GM19023 (cell line): Measurements from ENCODE around the gene CMTM4.
"Not testable (repeated sequence)": the region's sequence is repeated elsewhere in the genome, so short reads cannot be mapped to it uniquely, and the experiment has no call there.

Experiments used
- ATAC-seq: cut with Tn5 transposase; IDR thresholded peaks from one replicate; pipeline ENCODE4 v1.9.1; 2021; ENCODE audit warnings: mild to moderate bottlenecking, moderate library complexity; ENCODE audit not compliant: unreplicated experiment

CMTM4 gene

DNA sequence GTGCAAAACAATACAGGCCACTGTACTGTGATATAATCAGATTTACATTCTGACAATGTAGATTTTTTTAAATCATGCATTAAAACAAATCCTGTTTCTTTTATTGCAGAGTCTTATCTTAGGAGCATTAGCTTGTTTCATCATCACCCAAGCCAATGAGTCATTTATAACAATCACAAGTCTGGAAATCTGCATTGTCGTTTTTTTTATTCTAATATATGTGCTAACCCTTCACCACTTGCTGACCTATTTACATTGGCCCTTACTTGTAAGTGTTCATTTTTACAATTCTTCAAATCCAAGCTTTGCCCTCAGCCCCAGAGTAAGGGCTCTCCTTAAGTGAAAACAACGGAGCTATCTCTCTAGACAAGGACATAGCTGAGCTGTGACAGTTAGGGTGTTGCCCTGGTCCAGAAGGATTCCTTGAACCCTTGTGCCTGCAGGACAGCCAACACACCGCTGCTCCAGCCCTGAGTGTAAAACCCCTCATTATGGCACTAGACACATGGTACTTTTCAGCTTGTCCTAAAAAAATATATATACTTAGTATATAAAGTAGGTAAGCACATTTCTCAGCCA, 126.6 kb downstream of the CMTM4 start:
- no peak for ATAC-seq

DNA sequence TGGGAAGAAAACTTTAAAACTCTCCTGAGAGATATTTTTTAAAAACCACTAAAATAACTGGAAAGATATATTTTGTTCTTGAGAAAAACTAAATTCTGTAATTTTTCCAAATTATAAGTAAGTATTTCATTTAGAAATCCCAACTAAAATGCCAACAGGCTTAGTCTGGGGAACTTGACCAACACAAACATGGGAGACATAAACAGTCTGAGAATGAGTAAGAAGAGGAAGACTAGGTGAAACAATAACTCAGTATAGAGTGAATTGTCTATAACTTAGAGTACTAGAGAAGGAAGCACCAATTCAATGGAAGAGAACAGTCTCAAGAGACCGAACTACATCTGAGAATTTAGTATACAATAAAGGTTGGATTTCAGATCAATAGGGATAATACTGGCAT, 127.4 kb downstream of the CMTM4 start:
- ATAC-seq = no peak

DNA sequence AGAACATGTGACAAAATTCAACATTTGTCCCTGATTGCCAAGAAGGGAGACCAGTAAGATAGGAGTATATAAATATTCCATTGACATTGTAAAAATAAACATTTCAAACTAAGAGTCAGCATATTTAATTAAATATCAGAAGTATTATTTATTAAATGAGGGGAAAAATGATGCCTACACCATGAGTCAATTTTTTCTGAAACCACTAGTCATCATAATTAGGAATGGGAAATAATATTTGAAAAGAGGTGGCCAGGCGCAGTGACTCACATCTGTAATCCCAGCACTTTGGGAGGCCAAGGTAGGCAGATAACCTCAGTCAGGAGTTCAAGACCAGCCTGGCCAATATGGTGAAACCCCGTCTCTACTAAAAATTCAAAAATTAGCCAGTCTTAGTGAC, 128.2 kb downstream of the CMTM4 start:
- no peak for ATAC-seq

DNA sequence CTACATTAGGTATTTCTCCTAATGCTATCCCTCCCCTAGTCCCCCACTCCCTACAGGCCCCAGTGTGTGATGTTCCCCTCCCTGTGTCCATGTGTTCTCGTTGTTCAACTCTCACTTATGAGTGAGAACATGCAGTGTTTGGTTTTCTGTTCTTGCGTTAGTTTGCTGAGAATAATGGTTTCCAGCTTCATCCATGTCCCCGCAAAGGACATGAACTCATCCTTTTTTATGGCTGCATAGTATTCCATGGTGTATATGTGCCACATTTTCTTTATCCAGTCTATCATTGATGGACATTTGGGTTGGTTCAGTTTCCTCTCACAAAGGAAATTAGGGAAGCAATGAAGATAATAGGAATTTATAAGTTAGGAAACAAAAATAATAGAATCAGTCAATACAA, 129.3 kb downstream of the CMTM4 start:
- ATAC-seq = not testable (repeated sequence)

DNA sequence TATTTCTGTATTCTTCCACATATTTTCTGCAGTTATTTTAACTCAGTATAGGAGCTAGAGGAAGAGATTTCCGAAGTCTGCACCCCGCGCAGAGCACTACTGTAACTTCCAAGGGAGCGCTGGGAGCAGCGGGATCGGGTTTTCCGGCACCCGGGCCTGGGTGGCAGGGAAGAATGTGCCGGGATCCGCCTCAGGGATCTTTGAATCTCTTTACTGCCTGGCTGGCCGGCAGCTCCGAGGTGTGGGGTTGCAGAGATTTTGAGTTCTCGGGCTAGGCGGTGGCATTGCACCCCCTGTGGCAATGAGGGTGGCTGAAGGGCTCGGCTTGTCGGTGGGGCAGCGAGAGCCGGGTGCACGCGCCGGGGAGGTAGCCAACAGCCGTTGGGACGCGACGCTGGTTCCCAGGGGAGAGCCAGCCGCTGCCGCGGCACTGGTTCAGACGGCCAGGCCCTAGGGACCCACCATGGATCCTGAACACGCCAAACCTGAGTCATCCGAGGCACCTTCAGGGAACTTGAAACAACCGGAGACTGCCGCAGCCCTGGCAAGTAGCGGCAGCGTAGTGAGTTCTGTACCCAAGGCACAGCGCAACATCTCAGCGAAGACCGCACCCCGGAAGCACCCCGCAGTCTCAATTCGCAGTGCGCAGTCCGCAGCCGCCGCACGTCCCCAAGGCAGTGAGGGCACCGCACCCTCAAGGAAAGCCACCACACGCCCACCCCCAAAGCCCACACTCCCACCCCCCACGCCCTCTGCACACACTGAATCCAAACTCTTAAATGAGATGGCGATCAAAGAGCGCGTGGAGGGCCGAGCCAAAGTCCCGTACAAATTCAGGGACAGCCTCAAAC, 130.3 kb downstream of the CMTM4 start, which contains the start of gene CMTM1:
Gene CMTM1, plus strand, starts transcription at position 389 of the 851 bp plus-strand sequence. Its CDS starts 75 bp downstream, at position 464.
- no peak for ATAC-seq
